OCI-LY3 (cell line): Measurements from ENCODE around the gene DNAJC10.

Experiments
- CTCF ChIP-seq: fragments of 200-600, 300-600 bp; sonication (generic); IDR thresholded peaks from 2 replicates; pipeline ENCODE4 v1.5.1; 2014; ENCODE audit warnings: antibody characterized with exemption, low read length, low read depth
- EZH2phosphoT487 ChIP-seq: fragments of 200-600 bp; shearing (Covaris generic); IDR thresholded peaks from 2 replicates; pipeline ENCODE4 v1.6.1; 2018; ENCODE audit warnings: antibody characterized with exemption, mixed run types, low read depth

- TF ChIP-seq CTCF (no peak), EZH2phosphoT487 (no peak)
These were observed 43.4 kb upstream of the DNAJC10 start for GRCh38 chr2:182672466-182673165.
